Astrocyte of the cerebellum (primary cell): ENCODE results near the gene RANBP10.

Source experiments
- DNase-seq: peaks from one replicate; pipeline ENCODE4 v3.0.0-alpha.2; 2011; ENCODE audit warnings: low read depth
- H3K4me3 ChIP-seq: 2 replicates; pipeline ENCODE4 v1.5.1; 2011; ENCODE audit warnings: mild to moderate bottlenecking, low read depth, low read length, moderate library complexity
- CTCF ChIP-seq: IDR thresholded peaks from 2 replicates; pipeline ENCODE4 v1.5.1; 2012; ENCODE audit warnings: low read length, low read depth, moderate library complexity, mild to moderate bottlenecking; ENCODE audit errors: missing control alignments
- in situ Hi-C: cut with HindIII; loops from 2 replicates; pipeline ENCODE4 v1.10.0; 2017; ENCODE audit warnings: low sequenced_read_pairs

Gene RANBP10

GRCh38 chr16:67675999-67676398 lies 130.4 kb downstream of the RANBP10 start:
- H3K4me3 ChIP-seq, result no peak overlapping the region
- TF ChIP-seq CTCF, result no peak
- no peak for DNase-seq
- in situ Hi-C loops, result no loop called here

- no peak for TF ChIP-seq CTCF
- H3K4me3 ChIP-seq, result no peak overlapping the region
- in situ Hi-C loops, result no loop called here
- no peak for DNase-seq
These were observed 130.8 kb downstream of the RANBP10 start for GRCh38 chr16:67675579-67675935.

GRCh38 chr16:67674851-67675578 lies 131.3 kb downstream of the RANBP10 start:
- no peak for DNase-seq
- TF ChIP-seq CTCF, result no peak
- in situ Hi-C loops, result no loop called here
- no peak overlapping the region for H3K4me3 ChIP-seq

GRCh38 chr16:67673712-67674580 lies 132.4 kb downstream of the RANBP10 start:
- H3K4me3 ChIP-seq, result no peak overlapping the region
- DNase-seq, result no peak
- no peak for TF ChIP-seq CTCF
- in situ Hi-C loops, result no loop called here
